Measurements from ENCODE around the gene TBC1D2B. TPM values are rescaled to one million over a fixed set of nuclear protein-coding genes. Genes with fewer than 3 reads are reported as not detected.

TBC1D2B gene
- total RNA-seq, 1 donor from 2014 or later = 13.8 TPM

DNA sequence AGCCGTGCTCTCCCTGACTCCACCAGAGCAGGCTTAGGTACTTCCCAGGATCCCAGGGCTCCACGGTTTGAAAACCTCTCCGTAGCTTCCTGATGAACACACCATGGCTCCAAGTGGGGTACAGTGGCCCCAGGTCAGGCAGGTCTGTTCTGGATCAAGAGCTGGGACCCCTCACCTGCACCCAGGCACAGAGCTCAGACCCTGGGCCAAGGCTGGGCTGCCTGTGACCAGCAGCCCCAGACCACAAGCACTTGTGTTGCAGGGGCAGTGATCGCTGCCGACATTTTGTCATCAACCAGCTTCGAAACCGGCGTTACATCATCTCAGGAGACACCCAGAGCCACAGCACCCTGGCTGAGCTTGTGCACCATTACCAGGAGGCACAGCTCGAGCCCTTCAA lies 20.2 kb upstream of the TBC1D2B start:
- Mint-ChIP-seq H3K4me3 (ENCODE audit: unreplicated experiment) (no peak overlapping the region), H3K9me3 (ENCODE audit: unreplicated experiment) (no peaks in the 10 kb centered on the region), H3K27me3 (ENCODE audit: unreplicated experiment) (peaks cover 1% of the 10 kb centered on the region), H3K4me1 (ENCODE audit: unreplicated experiment) (no peaks in the 10 kb centered on the region), H3K27ac (ENCODE audit: unreplicated experiment) (no peak overlapping the region), H3K36me3 (ENCODE audit: low read depth, unreplicated experiment) (no peaks in the 10 kb centered on the region)
- no peak for DNase-seq (ENCODE audit: low spot score)
- TF ChIP-seq, protein P1, sequence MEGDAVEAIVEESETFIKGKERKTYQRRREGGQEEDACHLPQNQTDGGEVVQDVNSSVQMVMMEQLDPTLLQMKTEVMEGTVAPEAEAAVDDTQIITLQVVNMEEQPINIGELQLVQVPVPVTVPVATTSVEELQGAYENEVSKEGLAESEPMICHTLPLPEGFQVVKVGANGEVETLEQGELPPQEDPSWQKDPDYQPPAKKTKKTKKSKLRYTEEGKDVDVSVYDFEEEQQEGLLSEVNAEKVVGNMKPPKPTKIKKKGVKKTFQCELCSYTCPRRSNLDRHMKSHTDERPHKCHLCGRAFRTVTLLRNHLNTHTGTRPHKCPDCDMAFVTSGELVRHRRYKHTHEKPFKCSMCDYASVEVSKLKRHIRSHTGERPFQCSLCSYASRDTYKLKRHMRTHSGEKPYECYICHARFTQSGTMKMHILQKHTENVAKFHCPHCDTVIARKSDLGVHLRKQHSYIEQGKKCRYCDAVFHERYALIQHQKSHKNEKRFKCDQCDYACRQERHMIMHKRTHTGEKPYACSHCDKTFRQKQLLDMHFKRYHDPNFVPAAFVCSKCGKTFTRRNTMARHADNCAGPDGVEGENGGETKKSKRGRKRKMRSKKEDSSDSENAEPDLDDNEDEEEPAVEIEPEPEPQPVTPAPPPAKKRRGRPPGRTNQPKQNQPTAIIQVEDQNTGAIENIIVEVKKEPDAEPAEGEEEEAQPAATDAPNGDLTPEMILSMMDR (IDR thresholded peaks at IDR 0.05; ENCODE audit: unreplicated experiment) = no peak

DNA sequence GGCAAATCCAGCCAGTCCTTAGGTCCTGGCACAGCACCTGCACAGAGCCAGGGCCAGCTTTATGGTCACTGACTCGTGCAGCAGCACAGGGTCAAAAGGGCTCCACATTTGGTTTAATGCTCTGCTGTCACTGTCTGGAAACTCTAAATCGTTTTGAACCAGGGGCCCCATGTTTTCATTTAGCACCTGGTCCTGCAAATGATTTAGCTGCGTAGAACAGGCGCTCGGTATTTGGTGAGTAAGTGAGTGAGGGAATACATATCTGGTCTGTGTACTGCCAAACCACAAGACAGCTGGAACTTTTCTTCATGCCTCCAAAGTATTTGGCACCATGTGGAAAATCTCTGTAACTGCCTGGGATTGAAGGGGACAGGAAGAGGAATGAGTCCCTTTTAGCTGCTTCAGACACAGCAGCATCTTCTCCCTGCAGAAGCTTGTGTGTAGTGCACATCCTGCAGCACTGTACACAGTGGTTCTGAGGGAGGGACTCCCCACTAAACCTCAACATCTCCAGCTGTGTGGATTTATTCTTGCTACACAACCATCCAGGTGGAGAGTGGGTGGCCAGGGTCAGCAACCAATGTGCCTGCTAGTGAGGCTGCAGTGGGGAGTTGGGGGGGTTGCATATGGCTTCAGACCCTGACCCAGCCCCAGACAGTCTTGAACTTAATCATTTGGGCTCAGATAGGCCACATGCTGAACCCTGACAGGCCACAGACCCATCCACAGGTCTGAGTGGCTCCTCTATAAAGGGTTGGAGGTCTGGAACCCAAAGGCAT lies 15.9 kb upstream of the TBC1D2B start:
- no peak overlapping the region for H3K27ac Mint-ChIP-seq (ENCODE audit: unreplicated experiment)
- H3K27me3 Mint-ChIP-seq (ENCODE audit: unreplicated experiment) = peaks cover 1% of the 10 kb centered on the region
- H3K36me3 Mint-ChIP-seq (ENCODE audit: low read depth, unreplicated experiment) = peaks cover 4% of the 10 kb centered on the region
- H3K9me3 Mint-ChIP-seq (ENCODE audit: unreplicated experiment) = no peaks in the 10 kb centered on the region
- H3K4me1 Mint-ChIP-seq (ENCODE audit: unreplicated experiment) = no peaks in the 10 kb centered on the region
- H3K4me3 Mint-ChIP-seq (ENCODE audit: unreplicated experiment) = no peak overlapping the region
- no peak for DNase-seq (ENCODE audit: low spot score)
- TF ChIP-seq, protein P1 (IDR thresholded peaks at IDR 0.05; ENCODE audit: unreplicated experiment) = no peak

DNA sequence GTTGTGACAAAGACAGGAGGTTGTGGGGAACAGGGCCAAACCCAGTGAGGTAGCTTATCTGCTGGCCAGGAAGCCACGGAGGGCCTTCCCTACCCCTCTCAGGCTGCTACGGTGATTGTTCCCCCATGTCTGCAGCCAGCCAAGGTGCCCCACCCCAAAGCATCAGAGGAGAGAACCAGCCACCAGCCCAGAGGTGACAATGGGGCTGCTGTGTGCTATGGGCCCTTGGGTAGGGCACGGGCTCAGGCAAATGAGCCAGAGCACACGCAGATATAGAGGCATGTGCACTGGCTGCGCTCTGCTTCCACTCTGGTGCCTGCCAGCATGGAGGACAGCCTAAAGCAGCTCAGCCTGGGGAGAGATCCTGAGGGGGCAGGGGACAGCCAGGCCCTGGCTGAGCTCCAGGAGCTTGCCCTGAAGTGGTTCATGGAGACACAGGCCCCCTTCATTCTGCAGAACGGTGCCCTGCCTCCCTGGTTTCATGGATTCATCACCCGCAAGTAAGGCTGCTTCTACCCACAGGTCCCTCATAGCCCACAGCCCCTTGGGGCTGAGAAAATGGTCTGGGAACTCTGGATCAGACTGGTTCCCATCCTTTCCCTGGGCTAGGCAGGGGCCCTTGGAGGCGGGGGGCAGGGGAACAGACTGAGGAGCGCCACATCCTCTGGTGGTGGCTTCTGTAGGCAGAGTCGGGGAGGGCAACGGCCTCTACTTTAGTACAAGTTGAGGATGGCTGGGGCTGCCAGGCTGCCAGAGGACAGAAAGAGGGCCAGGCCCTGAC lies 14.9 kb upstream of the TBC1D2B start, which contains the start of gene SH2D7:
Gene SH2D7 (plus strand): TSS at position 301 of the 781 bp plus-strand sequence. CDS start 24 bp downstream, at position 325.
- TF ChIP-seq, protein P1 (IDR thresholded peaks at IDR 0.05; ENCODE audit: unreplicated experiment) = no peak
- H3K27ac Mint-ChIP-seq (ENCODE audit: unreplicated experiment) = no peak within 1 kb of the TSS
- no peak within 1 kb of the TSS for H3K4me3 Mint-ChIP-seq (ENCODE audit: unreplicated experiment)
- no peak for DNase-seq (ENCODE audit: low spot score)
- peaks cover 4% of the 10 kb centered on the region for H3K36me3 Mint-ChIP-seq (ENCODE audit: low read depth, unreplicated experiment)
- H3K27me3 Mint-ChIP-seq (ENCODE audit: unreplicated experiment) = peaks cover 1% of the 10 kb centered on the region
- H3K9me3 Mint-ChIP-seq (ENCODE audit: unreplicated experiment) = no peaks in the 10 kb centered on the region
- no peaks in the 10 kb centered on the region for H3K4me1 Mint-ChIP-seq (ENCODE audit: unreplicated experiment)

DNA sequence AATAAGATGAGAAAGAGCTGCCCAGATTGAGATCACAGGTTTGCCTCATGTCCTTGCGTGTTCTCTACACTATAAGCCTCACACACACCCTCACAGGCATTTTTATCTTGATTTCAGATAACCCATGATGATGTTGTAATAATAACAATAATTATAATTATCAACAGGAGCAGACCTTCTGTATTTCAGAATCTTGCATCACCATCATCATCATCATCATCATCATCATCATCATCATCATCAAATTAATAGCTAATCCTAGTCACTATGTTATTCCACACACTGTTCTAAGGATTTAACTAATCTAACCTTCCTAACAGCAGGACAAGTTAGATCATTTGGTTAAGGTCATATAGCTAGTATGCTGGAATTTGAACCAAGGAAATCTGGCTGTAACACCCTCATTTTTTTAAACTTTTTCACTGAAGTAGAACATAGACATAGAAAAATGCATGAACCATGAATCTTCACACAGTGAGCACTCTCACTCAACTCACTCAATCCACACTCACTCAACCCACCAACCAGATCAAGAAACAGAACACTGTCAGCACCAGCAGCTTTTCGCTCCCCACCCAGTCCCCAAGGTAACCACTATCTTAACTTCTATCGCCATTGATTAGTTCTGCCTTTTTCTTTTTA lies 13.0 kb upstream of the TBC1D2B start:
- no peak for DNase-seq (ENCODE audit: low spot score)
- H3K36me3 Mint-ChIP-seq (ENCODE audit: low read depth, unreplicated experiment) = peaks cover 4% of the 10 kb centered on the region
- H3K4me1 Mint-ChIP-seq (ENCODE audit: unreplicated experiment) = no peaks in the 10 kb centered on the region
- no peak overlapping the region for H3K4me3 Mint-ChIP-seq (ENCODE audit: unreplicated experiment)
- TF ChIP-seq, protein P1 (IDR thresholded peaks at IDR 0.05; ENCODE audit: unreplicated experiment) = no peak
- H3K27ac Mint-ChIP-seq (ENCODE audit: unreplicated experiment) = peak overlapping the region; percentile 19
- H3K27me3 Mint-ChIP-seq (ENCODE audit: unreplicated experiment) = peaks cover 1% of the 10 kb centered on the region
- H3K9me3 Mint-ChIP-seq (ENCODE audit: unreplicated experiment) = no peaks in the 10 kb centered on the region
